CD4-positive, alpha-beta T cell treated with Interferon alpha-2 for 1 hour (primary cell): Measurements from ENCODE around the gene TMPRSS13.
"Not testable (repeated sequence)": the region's sequence is repeated elsewhere in the genome, so short reads cannot be mapped to it uniquely, and the experiment has no call there.

Experiments used
- DNase-seq, 2 donors: peaks; one replicate each; pipeline ENCODE4 v3.0.0-alpha.2; 2020 to 2022

Gene TMPRSS13

DNA sequence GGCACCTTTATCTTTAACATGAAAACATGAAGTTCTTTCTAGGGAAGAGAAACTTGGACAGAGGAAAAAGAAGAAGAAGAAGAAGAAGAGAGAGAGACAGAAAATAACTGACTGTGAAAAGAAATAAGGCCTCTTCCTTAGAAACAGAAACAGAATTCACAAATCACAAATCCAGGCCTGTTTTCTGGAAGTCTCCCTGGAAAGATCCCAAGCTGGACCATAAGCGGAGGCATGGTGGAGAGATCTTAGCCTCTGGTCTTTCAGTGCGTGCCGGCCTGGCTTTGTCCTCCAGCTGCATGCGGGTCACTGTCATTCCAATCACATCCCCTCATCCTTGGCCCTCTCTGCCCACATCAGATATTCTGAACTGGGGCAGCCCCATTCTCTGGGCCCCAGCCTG lies 59.6 kb downstream of the TMPRSS13 start:
- DNase-seq: no peak

GRCh38 chr11:117868815-117869561 lies 60.2 kb downstream of the TMPRSS13 start:
- no peak for DNase-seq

DNA sequence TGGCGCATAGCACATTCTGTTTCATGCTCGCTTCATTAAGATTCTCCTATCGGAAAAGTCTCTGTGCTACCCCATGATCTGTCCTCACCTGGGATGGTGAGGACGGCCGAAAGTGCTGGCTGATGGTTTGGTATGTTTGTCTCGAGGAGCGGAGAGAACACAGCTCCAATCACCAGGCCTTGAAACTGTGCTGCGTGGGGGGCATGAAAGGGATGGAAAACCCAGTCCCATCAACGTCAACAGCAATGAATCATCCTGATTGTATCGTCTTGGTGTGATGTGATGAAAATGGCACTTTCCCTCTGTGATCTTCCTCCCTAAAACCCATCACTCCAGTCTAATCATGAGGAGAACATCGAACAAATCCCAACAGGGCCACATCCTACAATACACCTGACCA lies 61.1 kb downstream of the TMPRSS13 start:
- no peak for DNase-seq

DNA sequence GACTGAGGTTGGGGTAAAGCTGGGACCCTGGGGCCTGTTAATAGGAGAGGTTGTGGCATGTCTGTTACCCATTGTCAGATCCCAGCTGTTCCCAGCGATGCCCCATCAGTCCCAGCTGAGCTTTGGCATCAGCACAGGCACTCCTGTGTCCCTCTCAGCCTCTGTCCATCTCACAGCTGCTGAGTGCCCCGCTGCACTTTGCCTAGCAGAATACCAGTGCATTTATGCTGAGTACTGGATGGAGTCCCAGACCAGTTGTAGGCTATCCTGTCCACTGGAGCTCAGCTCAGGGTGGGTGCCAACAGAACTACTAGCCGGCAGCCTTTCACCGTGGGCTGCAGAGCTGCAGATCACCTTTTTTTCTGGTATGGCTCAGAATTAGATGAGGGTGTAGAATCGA lies 62.7 kb downstream of the TMPRSS13 start:
- no peak for DNase-seq

- not testable (repeated sequence) for DNase-seq
Measured at GRCh38 chr11:117865546-117865945, 63.7 kb downstream of the TMPRSS13 start.

- no peak for DNase-seq
Measured at GRCh38 chr11:117863383-117863782, 65.8 kb downstream of the TMPRSS13 start.

DNA sequence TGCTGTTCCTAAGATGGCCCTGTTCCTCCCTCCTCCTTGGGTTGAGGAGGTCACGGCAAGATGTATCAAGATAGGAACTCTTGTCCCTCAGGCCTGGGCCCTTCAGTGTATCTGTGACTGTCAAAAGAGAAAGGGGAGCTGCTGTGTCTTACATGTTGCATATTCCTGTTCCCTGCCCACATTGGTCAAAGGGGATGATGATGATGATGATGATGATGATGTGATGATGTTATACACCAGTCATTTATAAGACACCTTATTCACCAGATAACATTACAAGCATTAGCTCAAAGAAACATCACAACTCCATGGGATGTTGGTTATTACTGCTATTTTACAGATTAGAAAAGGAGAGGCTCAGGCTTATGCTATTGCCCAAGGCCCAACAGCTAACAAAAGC lies 66.4 kb downstream of the TMPRSS13 start:
- DNase-seq: no peak

DNA sequence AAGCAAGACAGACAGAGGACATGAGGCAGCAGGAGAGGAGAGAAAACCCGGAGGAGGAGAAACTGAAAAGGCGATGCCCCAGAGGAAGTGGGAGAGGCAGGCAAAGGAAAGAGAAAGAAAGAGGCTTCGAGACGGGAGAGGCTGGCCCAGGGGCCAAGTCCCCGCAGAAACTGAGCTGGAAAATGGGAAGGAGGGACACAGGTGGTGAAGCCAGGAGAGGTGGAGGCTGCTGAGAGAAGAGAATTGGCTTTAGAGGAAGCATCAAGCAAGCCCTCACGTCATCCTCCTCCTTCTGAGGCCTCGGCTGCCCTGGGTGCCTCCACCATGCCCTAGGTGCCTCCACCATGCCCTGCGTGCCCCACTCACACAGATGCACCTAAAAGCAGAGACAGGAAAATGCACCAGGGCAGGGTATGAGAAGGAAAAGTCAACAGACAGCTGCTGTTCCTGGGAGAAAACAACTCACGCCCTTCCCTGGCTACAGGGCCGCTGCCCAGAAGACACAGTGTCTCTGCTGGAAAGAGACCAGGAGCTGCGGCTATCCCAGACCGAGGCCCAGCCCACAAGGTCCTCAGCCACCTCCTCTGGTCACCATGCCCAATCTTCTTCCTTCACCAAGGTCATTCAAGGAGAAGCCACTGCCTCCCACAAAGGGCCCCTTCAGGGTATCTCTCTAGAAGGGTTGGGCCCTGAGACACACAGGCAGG lies 67.0 kb downstream of the TMPRSS13 start:
- no peak for DNase-seq

DNA sequence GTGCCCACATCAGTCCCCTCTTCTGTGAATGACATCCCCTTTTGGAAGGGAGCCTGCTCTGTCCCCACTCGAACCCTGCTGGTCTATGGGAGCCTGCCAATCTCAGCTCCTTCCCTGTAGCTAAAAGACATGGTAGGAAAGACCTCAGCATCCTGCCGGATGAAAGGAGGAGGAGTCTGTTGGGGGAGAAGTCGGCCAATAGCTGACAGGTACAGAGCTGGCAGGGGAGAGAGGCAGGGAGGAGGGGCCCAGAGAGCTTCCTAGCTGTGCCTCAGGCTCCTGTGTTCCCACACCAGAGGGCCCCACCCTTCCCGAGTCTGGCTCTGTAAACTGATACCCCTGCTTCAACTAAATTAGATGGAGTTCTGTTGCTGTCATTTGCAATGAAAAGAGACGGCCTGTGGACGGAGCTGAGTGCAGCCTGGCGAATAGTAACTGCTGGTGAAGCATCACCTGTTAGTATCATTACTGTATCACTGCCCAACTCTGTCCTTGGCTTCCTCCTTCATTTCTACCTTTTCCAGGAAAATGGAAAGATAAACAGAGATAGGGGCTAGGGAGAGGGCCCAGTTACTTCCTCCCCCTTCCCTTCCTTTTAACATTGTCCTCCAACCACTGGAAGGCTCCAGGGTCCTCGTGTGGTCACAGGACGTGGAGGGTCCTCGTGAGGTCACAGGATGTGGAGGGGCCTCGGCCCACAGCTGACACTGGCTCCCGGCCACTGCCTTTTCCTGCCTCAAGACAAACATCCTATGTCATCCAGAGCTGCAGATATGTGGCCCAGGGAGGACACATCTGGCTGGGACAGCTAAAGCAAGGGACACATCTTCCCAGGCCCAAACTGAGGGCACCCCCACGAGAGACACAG lies 67.8 kb downstream of the TMPRSS13 start:
- no peak for DNase-seq

DNA sequence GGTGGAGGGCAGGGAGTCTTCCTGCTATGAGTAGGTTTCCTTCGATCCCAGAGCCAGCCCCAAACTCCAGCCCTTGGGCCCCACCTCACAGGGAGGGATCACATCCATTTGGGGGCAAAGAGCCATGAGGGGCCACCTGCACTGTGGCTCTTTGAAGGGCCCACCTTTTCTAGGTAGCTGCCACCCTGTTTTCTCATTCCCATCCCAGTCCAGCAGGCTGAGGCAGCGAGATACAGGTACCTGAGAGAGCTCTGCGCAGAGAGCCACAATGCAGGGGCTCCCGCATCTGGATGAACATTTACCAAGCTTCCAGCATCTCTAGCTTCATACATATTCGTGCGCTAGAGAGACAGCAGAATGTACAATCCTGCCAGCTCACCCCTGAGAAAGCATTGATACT lies 69.1 kb downstream of the TMPRSS13 start:
- DNase-seq: no peak

- no peak for DNase-seq
Measured at GRCh38 chr11:117859488-117860112, 69.6 kb downstream of the TMPRSS13 start.

DNA sequence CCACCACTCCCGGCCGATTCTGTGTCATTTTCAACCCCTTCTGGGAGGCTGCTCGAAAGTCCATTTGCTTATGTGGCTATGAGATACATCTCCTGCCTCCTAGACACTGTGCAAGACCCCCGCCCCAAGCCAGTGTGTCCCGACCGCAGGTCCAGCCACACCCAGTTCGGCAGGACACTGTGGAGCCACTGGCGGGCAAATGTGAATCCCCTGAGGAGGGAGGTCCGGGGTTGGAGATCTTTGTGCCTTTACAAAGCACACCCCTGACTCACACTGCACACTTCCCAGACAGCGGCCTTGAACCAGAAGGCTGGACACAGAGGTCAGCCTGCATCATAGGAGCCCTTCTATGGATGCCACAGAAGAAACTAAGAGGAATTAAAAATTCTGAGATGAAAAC lies 70.1 kb downstream of the TMPRSS13 start:
- no peak for DNase-seq

DNA sequence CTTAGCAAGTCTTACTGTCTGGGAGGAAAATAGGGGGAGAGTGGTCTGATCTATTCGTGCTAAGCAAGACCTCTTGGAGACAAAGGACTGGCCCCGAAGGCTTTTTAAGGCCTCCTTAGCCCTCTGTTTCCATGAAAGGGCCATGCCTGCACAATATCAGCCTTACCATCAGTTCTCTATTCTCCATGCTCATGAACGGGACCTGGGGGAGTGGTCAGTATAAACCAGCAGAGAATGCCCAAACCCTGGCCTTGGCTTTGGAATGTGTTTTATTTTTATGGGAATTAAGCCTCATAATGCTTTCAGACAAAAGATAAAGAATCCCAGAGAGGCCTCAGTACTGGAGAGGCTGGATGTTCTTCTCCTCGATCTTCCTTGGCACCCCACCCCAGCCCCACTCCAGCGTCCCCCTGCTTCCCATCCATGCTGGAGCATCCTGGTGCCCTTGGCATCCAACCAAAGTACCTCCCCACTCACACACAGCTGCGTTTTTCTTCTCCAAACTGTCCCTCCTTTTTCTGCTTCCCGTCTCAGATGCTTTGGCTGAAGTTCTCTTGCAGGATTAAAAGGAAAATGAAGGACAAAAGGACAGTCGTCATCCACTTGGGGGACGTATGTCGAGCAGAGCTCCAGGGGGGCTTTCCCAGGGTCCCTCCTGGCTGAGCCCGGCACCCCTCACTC lies 71.3 kb downstream of the TMPRSS13 start:
- no peak for DNase-seq

DNA sequence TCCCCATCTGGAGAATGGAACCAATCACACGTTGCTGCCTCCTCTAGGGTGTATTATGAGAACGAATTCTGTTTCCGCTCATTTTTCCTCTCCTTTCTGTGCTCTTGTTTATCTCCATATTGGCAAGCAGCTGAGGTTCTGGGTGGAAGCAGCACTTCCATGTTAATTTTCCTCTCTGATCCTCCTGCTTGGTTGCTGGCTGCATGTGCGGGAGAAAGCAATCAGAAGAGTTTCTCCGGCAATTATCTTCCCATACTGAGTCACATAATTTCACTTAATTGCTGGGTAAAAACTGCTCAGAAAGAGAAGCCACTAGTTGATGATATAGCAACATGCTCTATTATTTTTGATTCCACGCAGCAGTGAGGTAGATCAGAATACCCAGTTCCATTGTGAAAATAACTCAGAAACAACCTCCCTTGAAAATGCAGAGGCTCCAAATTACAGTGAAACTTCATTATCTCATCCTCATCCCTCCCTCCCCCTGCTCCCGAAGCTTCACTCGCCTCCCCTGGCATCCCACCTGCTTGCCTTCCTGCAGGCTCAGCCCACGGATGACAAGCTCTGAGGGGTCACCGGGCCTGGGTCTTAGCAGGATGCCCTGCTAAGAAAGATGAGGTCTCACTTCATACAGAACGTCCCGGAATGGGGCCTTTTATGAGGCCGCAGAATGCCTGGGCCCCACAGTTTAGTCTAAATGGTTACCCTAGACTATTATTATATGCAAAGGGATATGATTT lies 73.1 kb downstream of the TMPRSS13 start:
- no peak for DNase-seq

DNA sequence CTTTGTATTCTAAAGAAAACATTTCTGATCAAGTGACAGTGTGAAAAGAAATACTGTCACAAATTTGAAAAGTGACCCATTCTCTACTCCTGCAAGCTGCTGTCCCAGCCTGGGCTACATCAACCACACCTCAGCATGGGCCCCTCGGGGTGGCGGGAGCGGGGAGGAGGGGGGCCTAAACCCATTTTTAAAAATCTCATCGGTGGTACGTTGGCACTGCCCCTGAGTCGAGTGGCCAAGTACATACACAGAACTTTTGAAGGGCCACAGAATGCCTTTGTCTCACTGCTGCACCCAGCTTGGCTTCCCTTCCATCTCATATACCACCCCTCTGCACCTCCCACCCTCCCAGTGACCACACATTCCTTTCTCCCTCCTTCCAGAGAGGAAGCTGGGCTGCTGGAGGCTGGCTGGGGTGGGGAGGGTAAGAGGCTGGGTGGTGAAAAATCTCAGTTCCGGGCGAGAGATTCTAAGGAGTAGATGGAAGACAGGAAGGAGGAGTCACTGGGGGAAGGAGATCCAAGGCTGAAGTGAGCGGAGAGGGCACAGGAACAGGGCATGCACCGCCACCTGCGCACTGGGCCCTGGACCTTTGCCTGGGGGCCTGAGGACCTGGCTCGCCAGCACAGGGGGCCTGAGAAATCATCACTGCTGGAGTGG lies 73.9 kb downstream of the TMPRSS13 start:
- DNase-seq: no peak

DNA sequence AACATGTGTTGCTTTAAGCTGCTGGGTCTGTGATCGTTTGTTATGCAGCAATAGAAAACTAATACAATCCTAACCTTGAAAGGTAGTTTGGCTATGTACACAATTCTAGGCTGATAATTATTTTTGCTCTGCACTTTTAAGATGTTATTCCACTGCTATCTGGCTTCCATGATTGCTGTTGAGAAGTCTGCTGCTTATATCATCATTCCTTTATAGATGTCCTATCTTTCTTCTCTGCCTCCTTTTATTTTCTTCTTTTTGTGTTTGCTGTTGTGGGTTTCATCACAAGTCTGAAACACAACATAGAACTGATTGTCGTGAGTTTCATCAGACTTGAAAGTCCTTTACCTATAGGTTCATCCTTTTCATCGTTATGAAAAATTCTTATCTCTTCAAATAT lies 76.9 kb downstream of the TMPRSS13 start:
- DNase-seq: no peak

GRCh38 chr11:117851852-117852251 lies 77.3 kb downstream of the TMPRSS13 start:
- DNase-seq: no peak

GRCh38 chr11:117851106-117851505 lies 78.1 kb downstream of the TMPRSS13 start:
- no peak for DNase-seq
